HepG2 (cell line): ENCODE data around the gene AFG1L. TPM values are rescaled to one million over a fixed set of nuclear protein-coding genes. Genes with fewer than 3 reads are reported as not detected.

Source experiments
- CCDC6 ChIP-seq: sonication (generic); formaldehyde crosslinking; IDR thresholded peaks from 2 replicates; pipeline ENCODE4 v1.8.1; 2022; ENCODE audit warnings: mild to moderate bottlenecking, missing genetic modification reagents, moderate library complexity
- CEBPB ChIP-seq: IDR thresholded peaks from 2 replicates; pipeline ENCODE4 v1.6.1; 2011; ENCODE audit warnings: low read depth, low read length, improper control_type of control experiment, borderline replicate concordance
- PRDM15 ChIP-seq: sonication (generic); formaldehyde crosslinking; IDR thresholded peaks from 2 replicates; pipeline ENCODE4 v1.4.0; 2020; ENCODE audit warnings: missing genetic modification reagents
- SMYD3 ChIP-seq: sonication (generic); formaldehyde crosslinking; IDR thresholded peaks from 2 replicates; pipeline ENCODE4 v1.8.1; 2023; ENCODE audit warnings: mild to moderate bottlenecking, missing genetic modification reagents
- TEAD3 ChIP-seq: optimal IDR thresholded peaks from 2 replicates; pipeline ENCODE3; 2016; ENCODE audit warnings: borderline replicate concordance
- ZMYM3 ChIP-seq: sonication (generic); formaldehyde crosslinking; IDR thresholded peaks from 2 replicates; pipeline ENCODE4 v1.5.1; 2020; ENCODE audit warnings: mild to moderate bottlenecking, missing genetic modification reagents
- ZNF17 ChIP-seq: sonication (generic); formaldehyde crosslinking; IDR thresholded peaks from 2 replicates; pipeline ENCODE4 v1.5.0; 2020; ENCODE audit warnings: mild to moderate bottlenecking, missing genetic modification reagents
- ZNF383 ChIP-seq: sonication (generic); formaldehyde crosslinking; IDR thresholded peaks from 2 replicates; pipeline ENCODE4 v1.4.0; 2020; ENCODE audit warnings: missing genetic modification reagents, mild to moderate bottlenecking, borderline replicate concordance
- ZNF547 ChIP-seq: sonication (generic); formaldehyde crosslinking; IDR thresholded peaks from 2 replicates; pipeline ENCODE4 v1.5.1; 2020; ENCODE audit warnings: mild to moderate bottlenecking, missing genetic modification reagents
- polyA plus RNA-seq, 8 experiments: library from polyadenylated mRNA; depleted of rRNA in 3 of 8; stranded (reverse) in 7 of 8; unstranded in 1 of 8; fragments of >200 nt; fragmentation: Illumina TruSeq in 4 of 8; extraction: Trizol in 4 of 8; gene quantifications; 2 replicates each; pipeline versions ENCODE4 v1.2.1 to v1.2.3, GENCODE V29; 2011 to 2016; ENCODE audit warnings: low read depth in 4 of 8, missing spikeins in 1 of 8, mixed read lengths in 1 of 8; ENCODE audit not compliant: insufficient read depth in 1 of 8
- total RNA-seq, 5 experiments: library from RNA; depleted of rRNA; stranded (reverse); fragments of >200 nt; fragmentation: Illumina TruSeq; extraction: Trizol; gene quantifications; 2 replicates each; pipeline ENCODE4 v1.2.3, GENCODE V29; 2016; ENCODE audit warnings: low read depth in 1 of 5
- TF ChIP-seq, protein P1 (sequence below): sonication (generic); formaldehyde crosslinking; IDR thresholded peaks from 2 replicates; pipeline ENCODE4 v1.9.0; 2021; ENCODE audit warnings: missing genetic modification reagents, borderline replicate concordance
- TF ChIP-seq, protein P2 (sequence below): sonication (generic); formaldehyde crosslinking; IDR thresholded peaks from 2 replicates; pipeline ENCODE4 v1.5.1; 2020; ENCODE audit warnings: mild to moderate bottlenecking, missing genetic modification reagents
- TF ChIP-seq, protein P3 (sequence below): sonication (generic); formaldehyde crosslinking; conservative IDR thresholded peaks from 2 replicates; pipeline ENCODE4 v1.8.0; 2022; ENCODE audit warnings: missing genetic modification reagents
- TF ChIP-seq, protein P4 (sequence below): sonication (generic); formaldehyde crosslinking; IDR thresholded peaks from 2 replicates; pipeline ENCODE4 v1.5.1; 2020; ENCODE audit warnings: missing genetic modification reagents, mild to moderate bottlenecking, borderline replicate concordance

The AFG1L gene
- total and polyA plus RNA-seq, 2 of the 13 experiments (the other 11 are each of a cell fraction or from before 2014, with no cell fraction given), result 3.1 to 14.0 TPM

GRCh38 chr6:108559884-108560462 is 265.1 kb downstream of the AFG1L start (continued):
- TF ChIP-seq PRDM15 (CRISPR knock-in tag), result peak; percentile 92
- no peak for TF ChIP-seq ZNF547 (CRISPR knock-in tag)
- TF ChIP-seq SMYD3, result no peak
- TF ChIP-seq, protein P1, sequence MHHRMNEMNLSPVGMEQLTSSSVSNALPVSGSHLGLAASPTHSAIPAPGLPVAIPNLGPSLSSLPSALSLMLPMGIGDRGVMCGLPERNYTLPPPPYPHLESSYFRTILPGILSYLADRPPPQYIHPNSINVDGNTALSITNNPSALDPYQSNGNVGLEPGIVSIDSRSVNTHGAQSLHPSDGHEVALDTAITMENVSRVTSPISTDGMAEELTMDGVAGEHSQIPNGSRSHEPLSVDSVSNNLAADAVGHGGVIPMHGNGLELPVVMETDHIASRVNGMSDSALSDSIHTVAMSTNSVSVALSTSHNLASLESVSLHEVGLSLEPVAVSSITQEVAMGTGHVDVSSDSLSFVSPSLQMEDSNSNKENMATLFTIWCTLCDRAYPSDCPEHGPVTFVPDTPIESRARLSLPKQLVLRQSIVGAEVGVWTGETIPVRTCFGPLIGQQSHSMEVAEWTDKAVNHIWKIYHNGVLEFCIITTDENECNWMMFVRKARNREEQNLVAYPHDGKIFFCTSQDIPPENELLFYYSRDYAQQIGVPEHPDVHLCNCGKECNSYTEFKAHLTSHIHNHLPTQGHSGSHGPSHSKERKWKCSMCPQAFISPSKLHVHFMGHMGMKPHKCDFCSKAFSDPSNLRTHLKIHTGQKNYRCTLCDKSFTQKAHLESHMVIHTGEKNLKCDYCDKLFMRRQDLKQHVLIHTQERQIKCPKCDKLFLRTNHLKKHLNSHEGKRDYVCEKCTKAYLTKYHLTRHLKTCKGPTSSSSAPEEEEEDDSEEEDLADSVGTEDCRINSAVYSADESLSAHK (CRISPR knock-in tag), result no peak
- TF ChIP-seq ZNF17, result no peak
- TF ChIP-seq, protein P2, sequence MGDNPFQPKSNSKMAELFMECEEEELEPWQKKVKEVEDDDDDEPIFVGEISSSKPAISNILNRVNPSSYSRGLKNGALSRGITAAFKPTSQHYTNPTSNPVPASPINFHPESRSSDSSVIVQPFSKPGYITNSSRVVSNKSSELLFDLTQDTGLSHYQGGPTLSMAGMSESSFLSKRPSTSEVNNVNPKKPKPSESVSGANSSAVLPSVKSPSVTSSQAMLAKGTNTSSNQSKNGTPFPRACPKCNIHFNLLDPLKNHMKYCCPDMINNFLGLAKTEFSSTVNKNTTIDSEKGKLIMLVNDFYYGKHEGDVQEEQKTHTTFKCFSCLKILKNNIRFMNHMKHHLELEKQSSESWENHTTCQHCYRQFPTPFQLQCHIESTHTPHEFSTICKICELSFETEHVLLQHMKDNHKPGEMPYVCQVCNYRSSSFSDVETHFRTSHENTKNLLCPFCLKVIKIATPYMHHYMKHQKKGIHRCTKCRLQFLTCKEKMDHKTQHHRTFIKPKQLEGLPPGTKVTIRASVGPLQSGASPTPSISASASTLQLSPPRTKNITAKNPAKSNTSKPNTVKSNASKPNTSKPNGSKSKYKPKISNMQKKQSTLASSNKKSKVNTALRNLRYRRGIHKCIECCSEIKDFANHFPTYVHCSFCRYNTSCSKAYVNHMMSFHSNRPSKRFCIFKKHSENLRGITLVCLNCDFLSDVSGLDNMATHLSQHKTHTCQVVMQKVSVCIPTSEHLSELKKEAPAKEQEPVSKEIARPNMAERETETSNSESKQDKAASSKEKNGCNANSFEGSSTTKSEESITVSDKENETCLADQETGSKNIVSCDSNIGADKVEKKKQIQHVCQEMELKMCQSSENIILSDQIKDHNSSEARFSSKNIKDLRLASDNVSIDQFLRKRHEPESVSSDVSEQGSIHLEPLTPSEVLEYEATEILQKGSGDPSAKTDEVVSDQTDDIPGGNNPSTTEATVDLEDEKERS (CRISPR knock-in tag), result no peak
- TF ChIP-seq CEBPB, result no peak
- TF ChIP-seq CCDC6, result no peak
- TF ChIP-seq, protein P3, sequence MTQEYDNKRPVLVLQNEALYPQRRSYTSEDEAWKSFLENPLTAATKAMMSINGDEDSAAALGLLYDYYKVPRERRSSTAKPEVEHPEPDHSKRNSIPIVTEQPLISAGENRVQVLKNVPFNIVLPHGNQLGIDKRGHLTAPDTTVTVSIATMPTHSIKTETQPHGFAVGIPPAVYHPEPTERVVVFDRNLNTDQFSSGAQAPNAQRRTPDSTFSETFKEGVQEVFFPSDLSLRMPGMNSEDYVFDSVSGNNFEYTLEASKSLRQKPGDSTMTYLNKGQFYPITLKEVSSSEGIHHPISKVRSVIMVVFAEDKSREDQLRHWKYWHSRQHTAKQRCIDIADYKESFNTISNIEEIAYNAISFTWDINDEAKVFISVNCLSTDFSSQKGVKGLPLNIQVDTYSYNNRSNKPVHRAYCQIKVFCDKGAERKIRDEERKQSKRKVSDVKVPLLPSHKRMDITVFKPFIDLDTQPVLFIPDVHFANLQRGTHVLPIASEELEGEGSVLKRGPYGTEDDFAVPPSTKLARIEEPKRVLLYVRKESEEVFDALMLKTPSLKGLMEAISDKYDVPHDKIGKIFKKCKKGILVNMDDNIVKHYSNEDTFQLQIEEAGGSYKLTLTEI, result no peak
- TF ChIP-seq TEAD3 (CRISPR knock-in tag), result no peak
- TF ChIP-seq ZNF383 (CRISPR knock-in tag), result no peak
- no peak for TF ChIP-seq ZMYM3
- TF ChIP-seq, protein P4, sequence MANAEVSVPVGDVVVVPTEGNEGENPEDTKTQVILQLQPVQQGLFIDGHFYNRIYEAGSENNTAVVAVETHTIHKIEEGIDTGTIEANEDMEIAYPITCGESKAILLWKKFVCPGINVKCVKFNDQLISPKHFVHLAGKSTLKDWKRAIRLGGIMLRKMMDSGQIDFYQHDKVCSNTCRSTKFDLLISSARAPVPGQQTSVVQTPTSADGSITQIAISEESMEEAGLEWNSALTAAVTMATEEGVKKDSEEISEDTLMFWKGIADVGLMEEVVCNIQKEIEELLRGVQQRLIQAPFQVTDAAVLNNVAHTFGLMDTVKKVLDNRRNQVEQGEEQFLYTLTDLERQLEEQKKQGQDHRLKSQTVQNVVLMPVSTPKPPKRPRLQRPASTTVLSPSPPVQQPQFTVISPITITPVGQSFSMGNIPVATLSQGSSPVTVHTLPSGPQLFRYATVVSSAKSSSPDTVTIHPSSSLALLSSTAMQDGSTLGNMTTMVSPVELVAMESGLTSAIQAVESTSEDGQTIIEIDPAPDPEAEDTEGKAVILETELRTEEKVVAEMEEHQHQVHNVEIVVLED (CRISPR knock-in tag), result no peak
